Hepatocyte (in vitro differentiated cells): ENCODE measurements around the gene TAF1. TPM values are rescaled to one million over a fixed set of nuclear protein-coding genes. Genes with fewer than 3 reads are reported as not detected.
"Not testable (repeated sequence)": the region's sequence is repeated elsewhere in the genome, so short reads cannot be mapped to it uniquely, and the experiment has no call there.

Experiments used
- DNase-seq: peaks from one replicate; pipeline ENCODE4 v3.0.0-alpha.2; 2016; ENCODE audit warnings: low spot score
- H2AFZ ChIP-seq: fragments of 200-600 bp; sonication (generic); 2 replicates; pipeline ENCODE4 v1.6.0; 2016; ENCODE audit warnings: antibody characterized with exemption, mild to moderate bottlenecking
- H3K27ac ChIP-seq: fragments of 200-600 bp; sonication (generic); 2 replicates; pipeline ENCODE4 v1.5.1; 2016; ENCODE audit warnings: mild to moderate bottlenecking
- H3K27me3 ChIP-seq: fragments of 200-600 bp; sonication (generic); 2 replicates; pipeline ENCODE4 v1.6.1; 2016
- H3K36me3 ChIP-seq: fragments of 200-600 bp; sonication (generic); replicated peaks from 2 replicates; pipeline ENCODE4 v1.5.1; 2016; ENCODE audit warnings: low read depth; ENCODE audit not compliant: insufficient read depth
- H3K4me1 ChIP-seq: fragments of 200-600 bp; sonication (generic); 2 replicates; pipeline ENCODE4 v1.5.1; 2016; ENCODE audit warnings: mild to moderate bottlenecking, moderate library complexity; ENCODE audit not compliant: insufficient read depth
- H3K4me2 ChIP-seq: fragments of 200-600 bp; sonication (generic); 2 replicates; pipeline ENCODE4 v1.6.0; 2016
- H3K4me3 ChIP-seq: fragments of 200-600 bp; sonication (generic); 2 replicates; pipeline ENCODE4 v1.5.1; 2016; ENCODE audit warnings: mild to moderate bottlenecking
- H3K79me2 ChIP-seq: fragments of 200-600 bp; sonication (generic); 2 replicates; pipeline ENCODE4 v1.6.0; 2017; ENCODE audit warnings: mild to moderate bottlenecking
- H3K9me2 ChIP-seq: fragments of 200-600 bp; sonication (generic); replicated peaks from 2 replicates; pipeline ENCODE4 v1.6.0; 2017; ENCODE audit warnings: mild to moderate bottlenecking; ENCODE audit not compliant: insufficient read depth
- H3K9me3 ChIP-seq: fragments of 200-600 bp; sonication (generic); 2 replicates; pipeline ENCODE4 v1.5.1; 2016; ENCODE audit warnings: low read depth, mild to moderate bottlenecking
- H4K20me1 ChIP-seq: fragments of 200-600 bp; sonication (generic); 2 replicates; pipeline ENCODE4 v1.6.0; 2016; ENCODE audit warnings: mild to moderate bottlenecking; ENCODE audit not compliant: insufficient read depth, poor library complexity, severe bottlenecking
- CTCF ChIP-seq: fragments of 200-600 bp; sonication (generic); IDR thresholded peaks from 2 replicates; pipeline ENCODE4 v1.5.1; 2016; ENCODE audit warnings: antibody characterized with exemption, mild to moderate bottlenecking; ENCODE audit not compliant: poor library complexity
- EZH2 ChIP-seq: fragments of 200-600 bp; sonication (generic); IDR thresholded peaks from 2 replicates; pipeline ENCODE4 v1.6.1; 2016; ENCODE audit warnings: antibody characterized with exemption, mild to moderate bottlenecking, borderline replicate concordance
- EZH2phosphoT487 ChIP-seq: fragments of 200-600 bp; sonication (generic); IDR thresholded peaks from one replicate; pipeline ENCODE4 v1.6.1; 2018; ENCODE audit warnings: antibody characterized with exemption, mild to moderate bottlenecking, low read depth, moderate library complexity; ENCODE audit not compliant: unreplicated experiment, severe bottlenecking
- WGBS: methylation state at CpG from one replicate; pipeline ENCODE4 v1.1.6; 2016; ENCODE audit warnings: low lambda C conversion rate; ENCODE audit errors: missing lambda C conversion rate; 5-methylcytosine and 5-hydroxymethylcytosine counted together
- polyA plus RNA-seq: library from polyadenylated mRNA; unstranded; fragments of >200 nt; fragmentation: Nextera tagmentation; extraction: Ambion mirVana; gene quantifications from 2 replicates; pipeline ENCODE4 v1.2.1, GENCODE V29; 2016
- total RNA-seq: library from RNA; depleted of rRNA; stranded (reverse); fragments of >200 nt; gene quantifications from 2 replicates; pipeline ENCODE4 v1.2.3, GENCODE V29; 2014

TAF1 gene
- total and polyA plus RNA-seq, 2 experiments from 2014 or later: 1.9 to 19.2 TPM

- Histone ChIP-seq H3K27me3 (no peaks in the 10 kb centered on the region), H3K9me3 (no peaks in the 10 kb centered on the region), H3K27ac (no peak overlapping the region), H2AFZ (no peak overlapping the region), H3K4me3 (no peak overlapping the region), H3K4me2 (no peak overlapping the region), H3K4me1 (no peaks in the 10 kb centered on the region), H3K36me3 (no peaks in the 10 kb centered on the region), H4K20me1 (no peaks in the 10 kb centered on the region), H3K79me2 (no peaks in the 10 kb centered on the region), H3K9me2 (no peaks in the 10 kb centered on the region)
- TF ChIP-seq EZH2 (no peak), CTCF (no peak), EZH2phosphoT487 (no peak)
- no peak for DNase-seq
- WGBS: 84% methylated on average over 16 of the region's 16 CpGs
Observed at GRCh38 chrX:71493111-71493613, 127.0 kb downstream of the TAF1 start.

- DNase-seq, H4K20me1 ChIP-seq, H2AFZ ChIP-seq, H3K36me3 ChIP-seq, H3K4me3 ChIP-seq, H3K27me3 ChIP-seq, H3K9me3 ChIP-seq, H3K9me2 ChIP-seq, H3K4me2 ChIP-seq, H3K4me1 ChIP-seq, H3K79me2 ChIP-seq, H3K27ac ChIP-seq: not testable (repeated sequence)
- WGBS: 52% methylated on average over 3 of the region's 3 CpGs
Observed at GRCh38 chrX:71495979-71496378, 129.8 kb downstream of the TAF1 start.

GRCh38 chrX:71496476-71496875 is 130.3 kb downstream of the TAF1 start:
- no peak overlapping the region for H3K4me3 ChIP-seq
- no peaks in the 10 kb centered on the region for H3K4me1 ChIP-seq
- no peak for DNase-seq
- no peak for TF ChIP-seq EZH2phosphoT487
- no peak for TF ChIP-seq CTCF
- no peak for TF ChIP-seq EZH2
- WGBS: 87% methylated on average over 3 of the region's 3 CpGs
- H4K20me1 ChIP-seq: no peaks in the 10 kb centered on the region
- H3K9me2 ChIP-seq: no peaks in the 10 kb centered on the region
- H3K27me3 ChIP-seq: no peaks in the 10 kb centered on the region
- no peak overlapping the region for H2AFZ ChIP-seq
- H3K79me2 ChIP-seq: no peaks in the 10 kb centered on the region
- H3K4me2 ChIP-seq: no peak overlapping the region
- H3K9me3 ChIP-seq: no peaks in the 10 kb centered on the region
- H3K27ac ChIP-seq: no peak overlapping the region
- no peaks in the 10 kb centered on the region for H3K36me3 ChIP-seq

GRCh38 chrX:71502080-71502479 is 135.9 kb downstream of the TAF1 start:
- H3K9me2 ChIP-seq, H3K36me3 ChIP-seq, H3K9me3 ChIP-seq, H4K20me1 ChIP-seq, H3K4me1 ChIP-seq, H2AFZ ChIP-seq, H3K27ac ChIP-seq, DNase-seq, H3K4me2 ChIP-seq, H3K4me3 ChIP-seq, H3K79me2 ChIP-seq, H3K27me3 ChIP-seq: not testable (repeated sequence)
- WGBS: 82% methylated on average over 5 of the region's 5 CpGs

- Histone ChIP-seq H3K4me2 (no peak overlapping the region), H3K9me3 (no peaks in the 10 kb centered on the region), H3K4me3 (no peak overlapping the region), H3K4me1 (no peaks in the 10 kb centered on the region), H4K20me1 (no peaks in the 10 kb centered on the region), H2AFZ (no peak overlapping the region), H3K79me2 (no peaks in the 10 kb centered on the region), H3K9me2 (no peaks in the 10 kb centered on the region), H3K36me3 (no peaks in the 10 kb centered on the region), H3K27ac (no peak overlapping the region), H3K27me3 (no peaks in the 10 kb centered on the region)
- DNase-seq: no peak
- TF ChIP-seq EZH2phosphoT487 (no peak), EZH2 (no peak), CTCF (no peak)
- 68% methylated on average over 1 of the region's 1 CpG for WGBS
Observed at GRCh38 chrX:71504346-71504745, 138.2 kb downstream of the TAF1 start.
